HG03469 (cell line): ENCODE data around the gene PTHLH.
A peak's percentile ranks its signal among the peaks of the same experiment; 100 is the strongest.

Experiments
- ATAC-seq: cut with Tn5 transposase; IDR thresholded peaks from one replicate; pipeline ENCODE4 v1.9.1; 2021; ENCODE audit warnings: mild to moderate bottlenecking, moderate library complexity, moderate number of reproducible peaks; ENCODE audit not compliant: unreplicated experiment

Gene PTHLH

GRCh38 chr12:27946421-27946820 is 26.1 kb downstream of the PTHLH start:
- ATAC-seq, result no peak

GRCh38 chr12:27940756-27941402 is 31.7 kb downstream of the PTHLH start:
- ATAC-seq, result peak; percentile 83

- ATAC-seq, result no peak
These were observed 32.3 kb downstream of the PTHLH start for GRCh38 chr12:27940245-27940644.

- ATAC-seq, result no peak
These were observed 34.8 kb downstream of the PTHLH start for GRCh38 chr12:27937768-27938167.

- ATAC-seq, result no peak
These were observed 36.3 kb downstream of the PTHLH start for GRCh38 chr12:27936196-27936595.

GRCh38 chr12:27934276-27934675 is 38.3 kb downstream of the PTHLH start:
- ATAC-seq, result no peak

- no peak for ATAC-seq
These were observed 41.1 kb downstream of the PTHLH start for GRCh38 chr12:27931390-27931789.

GRCh38 chr12:27927347-27927746 is 45.2 kb downstream of the PTHLH start:
- ATAC-seq, result no peak

GRCh38 chr12:27924350-27925135 is 48.0 kb downstream of the PTHLH start:
- no peak for ATAC-seq

GRCh38 chr12:27922531-27923139 is 49.9 kb downstream of the PTHLH start:
- no peak for ATAC-seq

- ATAC-seq, result no peak
These were observed 52.8 kb downstream of the PTHLH start for GRCh38 chr12:27919671-27920235.

GRCh38 chr12:27915536-27915935 is 57.0 kb downstream of the PTHLH start:
- ATAC-seq, result no peak

GRCh38 chr12:27915021-27915420 is 57.5 kb downstream of the PTHLH start:
- ATAC-seq, result no peak

- no peak for ATAC-seq
These were observed 58.4 kb downstream of the PTHLH start for GRCh38 chr12:27913999-27914614.

- no peak for ATAC-seq
These were observed 61.1 kb downstream of the PTHLH start for GRCh38 chr12:27911397-27911796.
